ENCODE results near the gene CSH2.

The CSH2 gene

GRCh38 chr17:63834431-63835166 is 38.9 kb downstream of the CSH2 start:
- DNase-seq (ENCODE audit: low read depth in 2 of 2) = peak in 1 of 2 donors; percentile 52

- no peak for DNase-seq (ENCODE audit: low read depth in 2 of 2)
Observed at GRCh38 chr17:63833741-63834373, 39.6 kb downstream of the CSH2 start.

- no peak for DNase-seq (ENCODE audit: low read depth in 2 of 2)
Observed at GRCh38 chr17:63833026-63833740, 40.3 kb downstream of the CSH2 start.

GRCh38 chr17:63832455-63832854 is 41.0 kb downstream of the CSH2 start:
- no peak for DNase-seq (ENCODE audit: low read depth in 2 of 2)

- DNase-seq (ENCODE audit: low read depth in 2 of 2) = no peak
Observed at GRCh38 chr17:63832014-63832413, 41.5 kb downstream of the CSH2 start.

GRCh38 chr17:63831505-63831904 is 42.0 kb downstream of the CSH2 start:
- no peak for DNase-seq (ENCODE audit: low read depth in 2 of 2)

GRCh38 chr17:63830904-63831491 is 42.5 kb downstream of the CSH2 start:
- DNase-seq (ENCODE audit: low read depth in 2 of 2) = no peak

GRCh38 chr17:63830278-63830677 is 43.2 kb downstream of the CSH2 start:
- DNase-seq (ENCODE audit: low read depth in 2 of 2) = no peak

- DNase-seq (ENCODE audit: low read depth in 2 of 2) = no peak
Observed at GRCh38 chr17:63828936-63829335, 44.5 kb downstream of the CSH2 start.

- DNase-seq (ENCODE audit: low read depth in 2 of 2) = no peak
Observed at GRCh38 chr17:63827801-63828221, 45.7 kb downstream of the CSH2 start.

GRCh38 chr17:63827002-63827800 is 46.3 kb downstream of the CSH2 start, which contains the start of the genes FTSJ3 and PSMC5:
FTSJ3 (minus strand) TSS chr17:63827663; CDS start chr17:63826902, 761 bp downstream.
PSMC5 (plus strand) TSS chr17:63827431; CDS start chr17:63827491, 60 bp downstream.
- peak; percentile 89 to 92 for DNase-seq (ENCODE audit: low read depth in 2 of 2)

GRCh38 chr17:63826468-63827001 is 46.9 kb downstream of the CSH2 start:
- DNase-seq (ENCODE audit: low read depth in 2 of 2) = no peak

GRCh38 chr17:63824362-63824761 is 49.1 kb downstream of the CSH2 start:
- no peak for DNase-seq (ENCODE audit: low read depth in 2 of 2)

- DNase-seq (ENCODE audit: low read depth in 2 of 2) = no peak
Observed at GRCh38 chr17:63823659-63824331, 49.7 kb downstream of the CSH2 start.

- DNase-seq (ENCODE audit: low read depth in 2 of 2) = no peak
Observed at GRCh38 chr17:63822537-63822936, 50.9 kb downstream of the CSH2 start.
